Measurements from ENCODE around the gene CEP78.
A peak's percentile ranks its signal among the peaks of the same experiment; 100 is the strongest.

The CEP78 gene

GRCh38 chr9:78300209-78300608 is 64.3 kb downstream of the CEP78 start (continued):
- TF ChIP-seq ZFP69B (tag by site-specific recombination; IDR thresholded peaks at IDR 0.05) (no peak), ZNF23 (tag by site-specific recombination; IDR thresholded peaks at IDR 0.05; ENCODE audit: borderline replicate concordance) (no peak), KLF1 (tag by site-specific recombination; IDR thresholded peaks at IDR 0.05) (no peak)

GRCh38 chr9:78301466-78301865 is 65.6 kb downstream of the CEP78 start:
- no peaks in the 10 kb centered on the region for H3K9me3 ChIP-seq (ENCODE audit: control insufficient read depth, insufficient read depth, low read depth, low read length)
- ChIA-PET CTCF (no interaction called here), POLR2A (no interaction called here)

GRCh38 chr9:78303377-78304062 is 67.6 kb downstream of the CEP78 start:
- H3K27ac ChIP-seq (ENCODE audit: extremely low read depth, low read depth, low read length) = no peak overlapping the region
- POLR2A ChIA-PET = interaction anchor here (0.9 kb wide), 1 partner anchor 10 kb away, joined by 3 read pairs; no protein-coding TSS in a partner anchor
- H3K9me3 ChIP-seq (ENCODE audit: control insufficient read depth, insufficient read depth, low read depth, low read length) = no peaks in the 10 kb centered on the region
- peaks cover 13 to 79% of the 10 kb centered on the region in 2 experiments for H3K36me3 ChIP-seq (ENCODE audit: control insufficient read depth in 2 of 2, insufficient read depth in 1 of 2, low read length in 2 of 2)
- TF ChIP-seq ZNF354C (tag by site-specific recombination; IDR thresholded peaks at IDR 0.05; ENCODE audit: borderline replicate concordance, low read depth) (no peak), ZBTB17 (tag by site-specific recombination; IDR thresholded peaks at IDR 0.05) (no peak), REPIN1 (tag by site-specific recombination; IDR thresholded peaks at IDR 0.05; ENCODE audit: low read depth) (no peak), ZNF133 (tag by site-specific recombination; IDR thresholded peaks at IDR 0.05) (no peak), ZNF138 (tag by site-specific recombination; IDR thresholded peaks at IDR 0.05; ENCODE audit: borderline replicate concordance) (no peak), ZNF280C (tag by site-specific recombination; IDR thresholded peaks at IDR 0.05) (no peak), ZNF510 (tag by site-specific recombination; IDR thresholded peaks at IDR 0.05; ENCODE audit: insufficient replicate concordance) (no peak), ZNF677 (tag by site-specific recombination; IDR thresholded peaks at IDR 0.05) (no peak), ZNF571 (tag by site-specific recombination; IDR thresholded peaks at IDR 0.05) (no peak), BCL11A (tag by site-specific recombination; IDR thresholded peaks at IDR 0.05; ENCODE audit: low read depth) (no peak), ZNF121 (tag by site-specific recombination; IDR thresholded peaks at IDR 0.05) (no peak)
- TF ChIP-seq, protein P1, sequence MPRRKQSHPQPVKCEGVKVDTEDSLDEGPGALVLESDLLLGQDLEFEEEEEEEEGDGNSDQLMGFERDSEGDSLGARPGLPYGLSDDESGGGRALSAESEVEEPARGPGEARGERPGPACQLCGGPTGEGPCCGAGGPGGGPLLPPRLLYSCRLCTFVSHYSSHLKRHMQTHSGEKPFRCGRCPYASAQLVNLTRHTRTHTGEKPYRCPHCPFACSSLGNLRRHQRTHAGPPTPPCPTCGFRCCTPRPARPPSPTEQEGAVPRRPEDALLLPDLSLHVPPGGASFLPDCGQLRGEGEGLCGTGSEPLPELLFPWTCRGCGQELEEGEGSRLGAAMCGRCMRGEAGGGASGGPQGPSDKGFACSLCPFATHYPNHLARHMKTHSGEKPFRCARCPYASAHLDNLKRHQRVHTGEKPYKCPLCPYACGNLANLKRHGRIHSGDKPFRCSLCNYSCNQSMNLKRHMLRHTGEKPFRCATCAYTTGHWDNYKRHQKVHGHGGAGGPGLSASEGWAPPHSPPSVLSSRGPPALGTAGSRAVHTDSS (tag by site-specific recombination; IDR thresholded peaks at IDR 0.05) = no peak
- TF ChIP-seq, protein P2, sequence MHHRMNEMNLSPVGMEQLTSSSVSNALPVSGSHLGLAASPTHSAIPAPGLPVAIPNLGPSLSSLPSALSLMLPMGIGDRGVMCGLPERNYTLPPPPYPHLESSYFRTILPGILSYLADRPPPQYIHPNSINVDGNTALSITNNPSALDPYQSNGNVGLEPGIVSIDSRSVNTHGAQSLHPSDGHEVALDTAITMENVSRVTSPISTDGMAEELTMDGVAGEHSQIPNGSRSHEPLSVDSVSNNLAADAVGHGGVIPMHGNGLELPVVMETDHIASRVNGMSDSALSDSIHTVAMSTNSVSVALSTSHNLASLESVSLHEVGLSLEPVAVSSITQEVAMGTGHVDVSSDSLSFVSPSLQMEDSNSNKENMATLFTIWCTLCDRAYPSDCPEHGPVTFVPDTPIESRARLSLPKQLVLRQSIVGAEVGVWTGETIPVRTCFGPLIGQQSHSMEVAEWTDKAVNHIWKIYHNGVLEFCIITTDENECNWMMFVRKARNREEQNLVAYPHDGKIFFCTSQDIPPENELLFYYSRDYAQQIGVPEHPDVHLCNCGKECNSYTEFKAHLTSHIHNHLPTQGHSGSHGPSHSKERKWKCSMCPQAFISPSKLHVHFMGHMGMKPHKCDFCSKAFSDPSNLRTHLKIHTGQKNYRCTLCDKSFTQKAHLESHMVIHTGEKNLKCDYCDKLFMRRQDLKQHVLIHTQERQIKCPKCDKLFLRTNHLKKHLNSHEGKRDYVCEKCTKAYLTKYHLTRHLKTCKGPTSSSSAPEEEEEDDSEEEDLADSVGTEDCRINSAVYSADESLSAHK (tag by site-specific recombination; IDR thresholded peaks at IDR 0.05) = no peak
- no peak overlapping the region for H3K4me3 ChIP-seq (ENCODE audit: low read depth, low read length)
- CTCF ChIA-PET = interaction anchor here (0.5 kb wide), 1 partner anchor 326 kb away, joined by 3 read pairs; no protein-coding TSS in a partner anchor
- H3K4me1 ChIP-seq (ENCODE audit: control insufficient read depth, insufficient read depth, low read length) = 0 out of 2 replicates have a peak, but pooled peaks cover 2% of the 10 kb centered on the region

More at GRCh38 chr9:78301466-78301865, 65.6 kb downstream of the CEP78 start:
- Histone ChIP-seq H3K4me1 (ENCODE audit: control insufficient read depth, insufficient read depth, low read length) (0 out of 2 replicates have a peak, but pooled peaks cover 3% of the 10 kb centered on the region), H3K27ac (ENCODE audit: extremely low read depth, low read depth, low read length) (no peak overlapping the region), H3K36me3 (ENCODE audit: control insufficient read depth in 2 of 2, insufficient read depth in 1 of 2, low read length in 2 of 2) (peaks cover 5 to 59% of the 10 kb centered on the region in 2 experiments), H3K4me3 (ENCODE audit: low read depth, low read length) (no peak overlapping the region)
- 0 out of 2 replicates have a peak, but pooled peaks have one; percentile 43 for TF ChIP-seq SCRT2 (tag by site-specific recombination; IDR thresholded peaks at IDR 0.05)
- TF ChIP-seq, protein P3, sequence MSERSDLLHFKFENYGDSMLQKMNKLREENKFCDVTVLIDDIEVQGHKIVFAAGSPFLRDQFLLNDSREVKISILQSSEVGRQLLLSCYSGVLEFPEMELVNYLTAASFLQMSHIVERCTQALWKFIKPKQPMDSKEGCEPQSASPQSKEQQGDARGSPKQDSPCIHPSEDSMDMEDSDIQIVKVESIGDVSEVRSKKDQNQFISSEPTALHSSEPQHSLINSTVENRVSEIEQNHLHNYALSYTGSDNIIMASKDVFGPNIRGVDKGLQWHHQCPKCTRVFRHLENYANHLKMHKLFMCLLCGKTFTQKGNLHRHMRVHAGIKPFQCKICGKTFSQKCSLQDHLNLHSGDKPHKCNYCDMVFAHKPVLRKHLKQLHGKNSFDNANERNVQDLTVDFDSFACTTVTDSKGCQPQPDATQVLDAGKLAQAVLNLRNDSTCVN (tag by site-specific recombination; optimal IDR thresholded peaks at IDR 0.05) = no peak
- no peak for TF ChIP-seq PBX3 (CRISPR knock-in tag; IDR thresholded peaks at IDR 0.05)
- no peak for TF ChIP-seq ZNF391 (tag by site-specific recombination; IDR thresholded peaks at IDR 0.05; ENCODE audit: borderline replicate concordance, low read depth)
- no peak for TF ChIP-seq ZBTB21 (tag by site-specific recombination; IDR thresholded peaks at IDR 0.05)
- no peak for TF ChIP-seq ZNF623 (tag by site-specific recombination; IDR thresholded peaks at IDR 0.05)

Measured in HEK293 (cell line).